ENCODE results near the gene RGL1. TPM values are rescaled to one million over a fixed set of nuclear protein-coding genes. Genes with fewer than 3 reads are reported as not detected.

RGL1 gene
- total and polyA plus RNA-seq, 3 experiments from 2014 or later, result 0.97 to 3.3 (median 3.3) TPM

- Mint-ChIP-seq H3K4me3 (no peak overlapping the region), H3K4me1 (no peaks in the 10 kb centered on the region), H3K9me3 (no peaks in the 10 kb centered on the region), H3K36me3 (peaks cover 0 to 2% (median 0%) of the 10 kb centered on the region in 3 donors), H3K27me3 (peaks cover 0 to 3% of the 10 kb centered on the region in 2 donors), H3K27ac (no peak overlapping the region)
- DNase-seq, result no peak
- ChIA-PET CTCF (no interaction called here), POLR2A (no interaction called here)
- Histone ChIP-seq H3K27ac (ENCODE audit: low read depth, low read length) (no peak overlapping the region), H3K4me3 (ENCODE audit: low read length) (no peak overlapping the region), H3K9me3 (ENCODE audit: low read length) (no peaks in the 10 kb centered on the region), H3K27me3 (ENCODE audit: insufficient read depth, low read length, poor library complexity, severe bottlenecking) (no peaks in the 10 kb centered on the region), H3K36me3 (ENCODE audit: insufficient read depth, low read length) (no peaks in the 10 kb centered on the region), H3K4me1 (ENCODE audit: insufficient read depth, low read length) (no peaks in the 10 kb centered on the region)
Observed at GRCh38 chr1:183864611-183865010, 59.7 kb downstream of the RGL1 start.

GRCh38 chr1:183869230-183869629, 64.3 kb downstream of the RGL1 start:
- Mint-ChIP-seq H3K9me3 (no peaks in the 10 kb centered on the region), H3K4me3 (no peak overlapping the region), H3K27me3 (peaks cover 0 to 6% of the 10 kb centered on the region in 2 donors), H3K4me1 (peaks cover 6 to 10% (median 6%) of the 10 kb centered on the region in 3 donors), H3K27ac (no peak overlapping the region), H3K36me3 (peaks cover 0 to 2% (median 0%) of the 10 kb centered on the region in 3 donors)
- Histone ChIP-seq H3K4me1 (ENCODE audit: insufficient read depth, low read length) (peaks cover 11% of the 10 kb centered on the region), H3K27ac (ENCODE audit: low read depth, low read length) (no peak overlapping the region), H3K9me3 (ENCODE audit: low read length) (no peaks in the 10 kb centered on the region), H3K4me3 (ENCODE audit: low read length) (no peak overlapping the region), H3K36me3 (ENCODE audit: insufficient read depth, low read length) (no peaks in the 10 kb centered on the region), H3K27me3 (ENCODE audit: insufficient read depth, low read length, poor library complexity, severe bottlenecking) (no peaks in the 10 kb centered on the region)
- POLR2A ChIA-PET, result no interaction called here
- CTCF ChIA-PET, result interaction anchor here (0.9 kb wide), 1 partner anchor 46 kb away, joined by 3 read pairs; no protein-coding TSS in a partner anchor
- no peak for DNase-seq

- Histone ChIP-seq H3K9me3 (ENCODE audit: low read length) (no peaks in the 10 kb centered on the region), H3K36me3 (ENCODE audit: insufficient read depth, low read length) (no peaks in the 10 kb centered on the region), H3K27me3 (ENCODE audit: insufficient read depth, low read length, poor library complexity, severe bottlenecking) (no peaks in the 10 kb centered on the region), H3K4me3 (ENCODE audit: low read length) (no peak overlapping the region), H3K27ac (ENCODE audit: low read depth, low read length) (no peak overlapping the region), H3K4me1 (ENCODE audit: insufficient read depth, low read length) (peaks cover 15% of the 10 kb centered on the region)
- Mint-ChIP-seq H3K9me3 (no peaks in the 10 kb centered on the region), H3K27ac (no peak overlapping the region), H3K4me1 (peaks cover 6 to 14% (median 8%) of the 10 kb centered on the region in 3 donors), H3K4me3 (no peak overlapping the region), H3K27me3 (peaks cover 0 to 6% of the 10 kb centered on the region in 2 donors), H3K36me3 (peaks cover 0 to 2% (median 0%) of the 10 kb centered on the region in 3 donors)
- DNase-seq, result no peak
- POLR2A ChIA-PET, result no interaction called here
- CTCF ChIA-PET, result interaction anchor here (0.9 kb wide), 1 partner anchor 46 kb away, joined by 3 read pairs; no protein-coding TSS in a partner anchor
Observed at GRCh38 chr1:183869664-183870063, 64.7 kb downstream of the RGL1 start.

- Mint-ChIP-seq H3K36me3 (peaks cover 0 to 2% (median 0%) of the 10 kb centered on the region in 3 donors), H3K4me3 (no peak overlapping the region), H3K27me3 (peaks cover 0 to 6% of the 10 kb centered on the region in 2 donors), H3K9me3 (no peaks in the 10 kb centered on the region), H3K4me1 (peaks cover 6 to 14% (median 8%) of the 10 kb centered on the region in 3 donors), H3K27ac (peak overlapping the region in 1 of 8 donors; percentile 43)
- Histone ChIP-seq H3K27ac (ENCODE audit: low read depth, low read length) (no peak overlapping the region), H3K4me1 (ENCODE audit: insufficient read depth, low read length) (peaks cover 17% of the 10 kb centered on the region), H3K4me3 (ENCODE audit: low read length) (no peak overlapping the region), H3K27me3 (ENCODE audit: insufficient read depth, low read length, poor library complexity, severe bottlenecking) (no peaks in the 10 kb centered on the region), H3K36me3 (ENCODE audit: insufficient read depth, low read length) (no peaks in the 10 kb centered on the region), H3K9me3 (ENCODE audit: low read length) (no peaks in the 10 kb centered on the region)
- ChIA-PET POLR2A (no interaction called here), CTCF (no interaction called here)
- DNase-seq, result no peak
Observed at GRCh38 chr1:183870351-183871077, 65.6 kb downstream of the RGL1 start.

DNA sequence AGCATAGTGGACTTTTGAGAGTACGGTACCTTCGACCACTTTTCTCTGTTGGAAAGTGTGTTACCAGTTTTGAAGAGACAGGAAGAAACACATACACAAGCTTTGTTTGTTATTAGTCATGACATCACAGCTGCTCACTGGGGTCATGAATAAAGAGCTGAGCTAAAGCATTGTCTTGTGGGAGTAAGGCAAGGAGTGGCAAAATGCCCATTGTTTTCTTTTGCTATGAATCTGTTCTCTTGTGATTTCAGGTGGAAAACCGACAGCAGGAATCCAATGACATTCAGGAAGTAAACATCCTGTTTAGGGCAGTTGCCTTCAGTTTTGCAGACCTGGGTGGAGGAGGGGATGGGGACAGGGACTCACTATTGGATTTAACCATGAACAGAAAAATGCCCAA, 66.2 kb downstream of the RGL1 start:
- Histone ChIP-seq H3K36me3 (ENCODE audit: insufficient read depth, low read length) (no peaks in the 10 kb centered on the region), H3K27ac (ENCODE audit: low read depth, low read length) (no peak overlapping the region), H3K4me1 (ENCODE audit: insufficient read depth, low read length) (peaks cover 17% of the 10 kb centered on the region), H3K4me3 (ENCODE audit: low read length) (no peak overlapping the region), H3K9me3 (ENCODE audit: low read length) (no peaks in the 10 kb centered on the region), H3K27me3 (ENCODE audit: insufficient read depth, low read length, poor library complexity, severe bottlenecking) (no peaks in the 10 kb centered on the region)
- no peak overlapping the region for H3K27ac Mint-ChIP-seq
- no peak for DNase-seq
- H3K9me3 Mint-ChIP-seq, result no peaks in the 10 kb centered on the region
- ChIA-PET POLR2A (no interaction called here), CTCF (no interaction called here)
- H3K27me3 Mint-ChIP-seq, result peaks cover 0 to 6% of the 10 kb centered on the region in 2 donors
- H3K4me1 Mint-ChIP-seq, result peaks cover 6 to 14% (median 8%) of the 10 kb centered on the region in 3 donors
- H3K4me3 Mint-ChIP-seq, result no peak overlapping the region
- H3K36me3 Mint-ChIP-seq, result peaks cover 0 to 2% (median 0%) of the 10 kb centered on the region in 3 donors

DNA sequence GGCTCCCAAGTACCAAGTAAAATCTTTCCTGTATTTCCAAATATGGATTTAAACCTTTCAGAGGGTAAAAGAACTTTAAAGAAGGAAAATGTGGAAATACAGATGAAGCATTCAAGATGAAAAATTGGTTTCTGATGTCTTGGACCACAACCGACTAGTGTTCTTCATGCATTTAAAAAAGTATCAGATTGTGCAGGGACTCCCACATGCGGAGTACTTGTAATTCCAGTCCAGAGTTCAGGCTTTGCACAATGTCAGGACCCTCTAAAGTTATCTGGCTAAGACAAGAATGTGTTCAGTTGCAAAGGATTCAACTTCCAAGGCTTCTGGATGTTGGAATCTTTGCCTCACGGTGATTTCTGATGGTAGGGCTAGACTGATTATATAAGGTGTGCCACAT, 66.7 kb downstream of the RGL1 start:
- Mint-ChIP-seq H3K9me3 (no peaks in the 10 kb centered on the region), H3K4me3 (no peak overlapping the region), H3K27me3 (peaks cover 0 to 6% of the 10 kb centered on the region in 2 donors), H3K4me1 (peaks cover 6 to 14% (median 8%) of the 10 kb centered on the region in 3 donors), H3K36me3 (peaks cover 0 to 2% (median 0%) of the 10 kb centered on the region in 3 donors), H3K27ac (no peak overlapping the region)
- DNase-seq, result no peak
- peaks cover 17% of the 10 kb centered on the region for H3K4me1 ChIP-seq (ENCODE audit: insufficient read depth, low read length)
- POLR2A ChIA-PET, result no interaction called here
- no peaks in the 10 kb centered on the region for H3K36me3 ChIP-seq (ENCODE audit: insufficient read depth, low read length)
- H3K9me3 ChIP-seq (ENCODE audit: low read length), result no peaks in the 10 kb centered on the region
- no peak overlapping the region for H3K27ac ChIP-seq (ENCODE audit: low read depth, low read length)
- H3K27me3 ChIP-seq (ENCODE audit: insufficient read depth, low read length, poor library complexity, severe bottlenecking), result no peaks in the 10 kb centered on the region
- H3K4me3 ChIP-seq (ENCODE audit: low read length), result no peak overlapping the region
- CTCF ChIA-PET, result no interaction called here

GRCh38 chr1:183872403-183872802, 67.5 kb downstream of the RGL1 start:
- H3K9me3 ChIP-seq (ENCODE audit: low read length), result no peaks in the 10 kb centered on the region
- Mint-ChIP-seq H3K4me3 (no peak overlapping the region), H3K36me3 (peaks cover 0 to 2% (median 0%) of the 10 kb centered on the region in 3 donors), H3K27me3 (peaks cover 0 to 6% of the 10 kb centered on the region in 2 donors), H3K27ac (no peak overlapping the region), H3K4me1 (peaks cover 6 to 14% (median 8%) of the 10 kb centered on the region in 3 donors), H3K9me3 (no peaks in the 10 kb centered on the region)
- peaks cover 17% of the 10 kb centered on the region for H3K4me1 ChIP-seq (ENCODE audit: insufficient read depth, low read length)
- ChIA-PET POLR2A (no interaction called here), CTCF (no interaction called here)
- H3K36me3 ChIP-seq (ENCODE audit: insufficient read depth, low read length), result no peaks in the 10 kb centered on the region
- H3K4me3 ChIP-seq (ENCODE audit: low read length), result no peak overlapping the region
- DNase-seq, result no peak
- no peaks in the 10 kb centered on the region for H3K27me3 ChIP-seq (ENCODE audit: insufficient read depth, low read length, poor library complexity, severe bottlenecking)
- no peak overlapping the region for H3K27ac ChIP-seq (ENCODE audit: low read depth, low read length)

DNA sequence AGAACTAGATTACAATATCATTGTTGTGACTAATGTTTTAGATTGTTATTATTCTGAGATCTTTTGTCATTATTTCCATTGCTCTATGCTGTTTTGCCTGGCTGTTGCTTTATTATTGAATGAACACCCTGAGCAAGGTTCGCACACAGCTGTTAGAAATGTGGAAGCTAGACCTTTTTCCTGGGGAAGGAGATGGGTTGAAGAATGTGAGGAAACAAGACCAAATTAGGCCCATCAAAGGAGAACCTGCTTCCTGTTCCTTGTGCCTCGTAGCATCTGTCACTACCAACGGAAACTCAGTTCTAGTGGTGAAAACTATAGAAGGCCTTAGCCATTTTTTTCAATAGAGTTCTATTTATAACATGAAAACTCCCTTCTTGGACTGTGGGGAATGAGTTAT, 68.7 kb downstream of the RGL1 start:
- Histone ChIP-seq H3K4me3 (ENCODE audit: low read length) (no peak overlapping the region), H3K36me3 (ENCODE audit: insufficient read depth, low read length) (no peaks in the 10 kb centered on the region), H3K9me3 (ENCODE audit: low read length) (no peaks in the 10 kb centered on the region), H3K27me3 (ENCODE audit: insufficient read depth, low read length, poor library complexity, severe bottlenecking) (no peaks in the 10 kb centered on the region), H3K4me1 (ENCODE audit: insufficient read depth, low read length) (peaks cover 17% of the 10 kb centered on the region), H3K27ac (ENCODE audit: low read depth, low read length) (no peak overlapping the region)
- ChIA-PET POLR2A (no interaction called here), CTCF (no interaction called here)
- H3K36me3 Mint-ChIP-seq, result peaks cover 0 to 2% (median 0%) of the 10 kb centered on the region in 3 donors
- peaks cover 0 to 6% of the 10 kb centered on the region in 2 donors for H3K27me3 Mint-ChIP-seq
- peaks cover 6 to 14% (median 8%) of the 10 kb centered on the region in 3 donors for H3K4me1 Mint-ChIP-seq
- H3K9me3 Mint-ChIP-seq, result no peaks in the 10 kb centered on the region
- peak in 1 of 5 donors; percentile 13 for DNase-seq
- H3K4me3 Mint-ChIP-seq, result no peak overlapping the region
- peak overlapping the region in 1 of 8 donors; percentile 27 for H3K27ac Mint-ChIP-seq
